ENCODE data around the gene CAPN13.

Gene CAPN13

GRCh38 chr2:30737326-30737610, 70.0 kb downstream of the CAPN13 start:
- TF ChIP-seq GATA2 (IDR thresholded peaks at IDR 0.05; ENCODE audit: low read depth, low read length) (no peak), GATA3 (IDR thresholded peaks at IDR 0.05; ENCODE audit: low read depth, low read length) (no peak)

- TF ChIP-seq GATA2 (IDR thresholded peaks at IDR 0.05; ENCODE audit: low read depth, low read length): no peak
- no peak for TF ChIP-seq GATA3 (IDR thresholded peaks at IDR 0.05; ENCODE audit: low read depth, low read length)
Measured at GRCh38 chr2:30736461-30737325, 70.6 kb downstream of the CAPN13 start.

GRCh38 chr2:30733876-30734520, 73.2 kb downstream of the CAPN13 start:
- TF ChIP-seq GATA3 (IDR thresholded peaks at IDR 0.05; ENCODE audit: low read depth, low read length) (no peak; the same call in 1 of the 2 replicates), GATA2 (IDR thresholded peaks at IDR 0.05; ENCODE audit: low read depth, low read length) (peak; percentile 89)

- TF ChIP-seq GATA2 (IDR thresholded peaks at IDR 0.05; ENCODE audit: low read depth, low read length) (no peak), GATA3 (IDR thresholded peaks at IDR 0.05; ENCODE audit: low read depth, low read length) (no peak)
Measured at GRCh38 chr2:30732876-30733275, 74.4 kb downstream of the CAPN13 start.

GRCh38 chr2:30732376-30732775, 74.9 kb downstream of the CAPN13 start:
- TF ChIP-seq GATA3 (IDR thresholded peaks at IDR 0.05; ENCODE audit: low read depth, low read length): no peak
- TF ChIP-seq GATA2 (IDR thresholded peaks at IDR 0.05; ENCODE audit: low read depth, low read length): no peak

- TF ChIP-seq GATA3 (IDR thresholded peaks at IDR 0.05; ENCODE audit: low read depth, low read length) (no peak), GATA2 (IDR thresholded peaks at IDR 0.05; ENCODE audit: low read depth, low read length) (no peak)
Measured at GRCh38 chr2:30731706-30732105, 75.5 kb downstream of the CAPN13 start.

- TF ChIP-seq GATA3 (IDR thresholded peaks at IDR 0.05; ENCODE audit: low read depth, low read length) (no peak), GATA2 (IDR thresholded peaks at IDR 0.05; ENCODE audit: low read depth, low read length) (no peak)
Measured at GRCh38 chr2:30730736-30731647, 76.3 kb downstream of the CAPN13 start.

GRCh38 chr2:30729031-30729430, 78.2 kb downstream of the CAPN13 start:
- TF ChIP-seq GATA3 (IDR thresholded peaks at IDR 0.05; ENCODE audit: low read depth, low read length): no peak
- TF ChIP-seq GATA2 (IDR thresholded peaks at IDR 0.05; ENCODE audit: low read depth, low read length): no peak

GRCh38 chr2:30722936-30723725, 84.1 kb downstream of the CAPN13 start:
- TF ChIP-seq GATA2 (IDR thresholded peaks at IDR 0.05; ENCODE audit: low read depth, low read length): no peak
- no peak for TF ChIP-seq GATA3 (IDR thresholded peaks at IDR 0.05; ENCODE audit: low read depth, low read length)

- no peak for TF ChIP-seq GATA2 (IDR thresholded peaks at IDR 0.05; ENCODE audit: low read depth, low read length)
- no peak for TF ChIP-seq GATA3 (IDR thresholded peaks at IDR 0.05; ENCODE audit: low read depth, low read length)
Measured at GRCh38 chr2:30721668-30722647, 85.3 kb downstream of the CAPN13 start.

GRCh38 chr2:30721241-30721640, 86.0 kb downstream of the CAPN13 start:
- no peak for TF ChIP-seq GATA3 (IDR thresholded peaks at IDR 0.05; ENCODE audit: low read depth, low read length)
- TF ChIP-seq GATA2 (IDR thresholded peaks at IDR 0.05; ENCODE audit: low read depth, low read length): no peak

- TF ChIP-seq GATA2 (IDR thresholded peaks at IDR 0.05; ENCODE audit: low read depth, low read length) (no peak), GATA3 (IDR thresholded peaks at IDR 0.05; ENCODE audit: low read depth, low read length) (no peak)
Measured at GRCh38 chr2:30717081-30717650, 90.1 kb downstream of the CAPN13 start.

All from SH-SY5Y (cell line).